ENCODE data around the gene FYCO1.

Gene FYCO1

DNA sequence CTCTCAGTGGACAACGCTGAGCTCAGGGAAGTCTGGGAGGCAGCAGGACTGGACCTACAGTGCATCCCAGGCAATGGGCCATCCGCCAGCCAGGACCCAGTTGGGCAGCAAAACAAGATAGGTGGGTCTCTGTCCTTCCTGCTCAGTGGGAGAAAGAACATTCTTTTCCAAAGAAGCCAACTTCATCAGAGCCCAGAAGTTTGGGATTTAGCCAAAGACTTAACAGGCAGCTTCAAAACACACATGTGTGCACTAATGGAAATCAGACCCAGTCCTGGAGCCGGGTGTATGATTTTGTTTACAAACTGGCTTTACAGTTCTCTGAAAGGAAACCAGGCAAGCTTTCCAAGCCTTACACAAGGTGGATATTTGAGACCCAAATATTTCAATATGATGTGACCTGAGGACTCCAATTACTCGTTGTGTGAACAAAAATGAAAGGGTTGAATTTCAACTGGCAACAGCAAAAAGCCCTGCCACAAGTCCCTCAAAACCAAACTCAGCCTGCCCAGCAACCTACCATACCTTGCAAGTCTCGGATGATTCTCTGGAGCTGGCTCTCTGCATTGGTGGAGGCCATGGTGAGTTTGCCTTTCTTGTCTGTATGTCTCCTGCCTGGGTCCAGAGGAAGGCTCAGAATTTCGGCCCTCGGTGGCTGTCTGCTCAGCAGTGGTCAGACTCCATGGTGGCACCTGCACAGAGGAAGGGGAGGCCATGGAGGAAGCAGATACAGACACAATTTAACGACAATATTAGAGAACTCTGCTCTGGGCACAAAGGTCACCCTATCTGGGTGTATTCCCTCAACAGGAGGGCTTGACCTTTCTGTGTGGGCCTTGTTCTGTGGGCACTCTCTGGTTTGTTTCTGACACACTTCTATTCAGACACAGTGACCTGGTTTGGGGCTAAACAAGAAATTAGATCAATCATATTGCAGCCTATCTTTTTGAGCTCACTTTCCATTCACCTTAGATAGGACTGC lies 11.0 kb downstream of the FYCO1 start:
- TF ChIP-seq, protein P1, sequence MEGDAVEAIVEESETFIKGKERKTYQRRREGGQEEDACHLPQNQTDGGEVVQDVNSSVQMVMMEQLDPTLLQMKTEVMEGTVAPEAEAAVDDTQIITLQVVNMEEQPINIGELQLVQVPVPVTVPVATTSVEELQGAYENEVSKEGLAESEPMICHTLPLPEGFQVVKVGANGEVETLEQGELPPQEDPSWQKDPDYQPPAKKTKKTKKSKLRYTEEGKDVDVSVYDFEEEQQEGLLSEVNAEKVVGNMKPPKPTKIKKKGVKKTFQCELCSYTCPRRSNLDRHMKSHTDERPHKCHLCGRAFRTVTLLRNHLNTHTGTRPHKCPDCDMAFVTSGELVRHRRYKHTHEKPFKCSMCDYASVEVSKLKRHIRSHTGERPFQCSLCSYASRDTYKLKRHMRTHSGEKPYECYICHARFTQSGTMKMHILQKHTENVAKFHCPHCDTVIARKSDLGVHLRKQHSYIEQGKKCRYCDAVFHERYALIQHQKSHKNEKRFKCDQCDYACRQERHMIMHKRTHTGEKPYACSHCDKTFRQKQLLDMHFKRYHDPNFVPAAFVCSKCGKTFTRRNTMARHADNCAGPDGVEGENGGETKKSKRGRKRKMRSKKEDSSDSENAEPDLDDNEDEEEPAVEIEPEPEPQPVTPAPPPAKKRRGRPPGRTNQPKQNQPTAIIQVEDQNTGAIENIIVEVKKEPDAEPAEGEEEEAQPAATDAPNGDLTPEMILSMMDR (IDR thresholded peaks at IDR 0.05; ENCODE audit: low read depth, low read length), result no peak
- in situ Hi-C loops (cut with HindIII; ENCODE audit: low sequenced_read_pairs), result no loop called here
- peak; percentile 32 for DNase-seq (ENCODE audit: low read depth, low spot score)
- no peak overlapping the region for H3K4me3 ChIP-seq (ENCODE audit: low read depth, low read length)

DNA sequence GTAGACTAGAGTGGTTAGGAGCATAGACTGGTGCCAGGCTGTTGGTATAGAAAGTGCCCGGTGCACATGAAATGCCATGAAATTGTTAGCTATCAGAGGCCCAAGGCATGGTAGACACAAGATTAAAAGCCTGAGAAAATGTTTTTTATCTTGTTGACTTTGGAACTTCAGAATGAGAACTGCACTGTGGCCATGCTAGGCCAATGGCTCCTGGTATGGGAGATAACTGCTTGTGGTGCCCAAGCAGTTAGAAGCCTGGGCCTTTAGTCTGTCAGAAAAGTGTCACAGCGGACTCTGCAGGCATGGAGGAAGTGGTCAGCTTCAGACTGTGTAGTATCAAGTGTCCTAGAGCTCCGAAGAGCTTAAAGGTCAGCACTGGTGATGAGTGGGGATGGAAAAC lies 11.9 kb downstream of the FYCO1 start:
- TF ChIP-seq, protein P1 (IDR thresholded peaks at IDR 0.05; ENCODE audit: low read depth, low read length), result no peak
- DNase-seq (ENCODE audit: low read depth, low spot score), result no peak
- in situ Hi-C loops (cut with HindIII; ENCODE audit: low sequenced_read_pairs), result no loop called here
- H3K4me3 ChIP-seq (ENCODE audit: low read depth, low read length), result no peak overlapping the region

DNA sequence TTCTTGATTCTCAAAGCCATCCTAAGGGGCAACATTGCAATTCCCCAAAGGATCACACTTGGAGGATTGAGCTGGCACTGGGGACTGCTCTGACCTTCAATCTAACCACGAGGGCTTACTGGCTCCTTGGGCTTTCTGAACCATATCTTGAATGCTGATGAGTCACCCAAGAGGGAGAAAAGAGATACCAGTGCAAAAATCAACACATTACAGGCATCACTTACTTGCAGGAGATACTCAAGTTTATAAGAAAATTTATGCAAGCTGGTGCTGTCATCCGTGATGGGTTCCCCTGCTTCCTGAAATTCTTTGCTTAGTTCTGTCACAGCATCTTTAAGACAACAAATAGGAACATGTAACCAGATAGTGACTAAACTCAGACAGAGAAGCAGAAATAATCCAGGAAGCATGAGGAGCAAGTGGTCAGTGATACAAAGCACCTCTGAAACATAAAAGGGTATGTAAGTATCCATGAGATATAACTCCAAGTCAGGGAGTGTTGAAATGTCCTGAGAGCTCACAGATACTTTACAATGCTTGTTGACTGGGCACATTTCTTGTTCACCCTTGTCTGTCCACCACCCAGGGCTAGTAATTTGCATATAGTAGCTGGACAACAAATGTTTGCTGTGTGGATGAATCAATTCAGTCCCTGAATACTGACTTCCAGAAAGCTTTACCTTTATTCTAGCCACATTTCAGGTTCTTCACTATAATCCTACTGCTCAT lies 14.1 kb downstream of the FYCO1 start:
- no peak for DNase-seq (ENCODE audit: low read depth, low spot score)
- in situ Hi-C loops (cut with HindIII; ENCODE audit: low sequenced_read_pairs), result no loop called here

DNA sequence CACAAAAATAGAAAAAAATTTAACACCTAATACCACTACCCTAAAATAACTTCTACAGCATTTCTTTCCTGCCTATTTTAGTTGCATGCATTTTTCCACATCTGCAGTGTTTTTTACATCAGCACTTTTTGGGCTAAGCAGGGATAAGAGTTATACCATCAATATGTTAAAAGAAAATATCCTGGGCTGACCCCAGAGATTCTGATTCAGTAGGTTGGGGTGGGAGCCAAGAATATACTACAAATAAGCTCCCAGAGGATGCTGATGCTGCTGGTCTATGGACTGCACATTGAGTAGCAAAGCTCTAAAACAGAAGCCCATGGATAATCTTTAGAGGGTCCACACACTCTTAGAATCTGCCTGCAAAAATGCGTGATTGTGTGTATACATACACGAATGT lies 14.8 kb downstream of the FYCO1 start:
- TF ChIP-seq, protein P1 (IDR thresholded peaks at IDR 0.05; ENCODE audit: low read depth, low read length), result no peak
- DNase-seq (ENCODE audit: low read depth, low spot score), result no peak
- in situ Hi-C loops (cut with HindIII; ENCODE audit: low sequenced_read_pairs), result no loop called here
- H3K4me3 ChIP-seq (ENCODE audit: low read depth, low read length), result no peak overlapping the region

More for the DNA sequence above, 14.1 kb downstream of the FYCO1 start:
- TF ChIP-seq, protein P1 (IDR thresholded peaks at IDR 0.05; ENCODE audit: low read depth, low read length), result no peak
- no peak overlapping the region for H3K4me3 ChIP-seq (ENCODE audit: low read depth, low read length)

DNA sequence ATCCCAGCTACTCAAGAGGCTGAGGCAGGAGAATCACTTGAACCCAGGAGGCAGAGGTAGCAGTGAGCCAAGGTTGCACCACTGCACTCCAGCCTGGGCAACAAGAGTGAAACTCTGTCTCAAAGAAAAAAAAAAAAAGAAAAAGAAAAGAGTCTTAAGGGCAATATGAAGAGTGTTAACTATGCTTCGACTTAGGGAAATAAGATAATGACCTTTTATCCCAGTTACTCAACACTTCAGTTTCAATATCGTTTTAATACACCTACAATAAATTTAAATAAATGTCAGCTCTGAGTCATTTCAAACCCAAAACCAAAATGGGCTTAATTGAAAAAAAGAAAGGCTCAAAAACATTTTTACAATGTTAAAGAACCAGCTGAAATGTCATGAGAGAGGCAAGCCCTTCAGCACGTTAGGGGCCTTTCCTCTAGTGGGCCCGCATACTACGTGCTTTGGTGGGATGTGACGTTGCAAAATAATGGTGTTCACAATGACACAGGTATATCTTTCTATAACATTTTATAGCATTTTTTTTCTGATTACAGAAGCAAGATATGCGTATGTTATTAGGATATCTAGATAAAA lies 15.3 kb downstream of the FYCO1 start:
- no peak for DNase-seq (ENCODE audit: low read depth, low spot score)
- H3K4me3 ChIP-seq (ENCODE audit: low read depth, low read length), result no peak overlapping the region
- in situ Hi-C loops (cut with HindIII; ENCODE audit: low sequenced_read_pairs), result no loop called here
- TF ChIP-seq, protein P1 (IDR thresholded peaks at IDR 0.05; ENCODE audit: low read depth, low read length), result no peak

DNA sequence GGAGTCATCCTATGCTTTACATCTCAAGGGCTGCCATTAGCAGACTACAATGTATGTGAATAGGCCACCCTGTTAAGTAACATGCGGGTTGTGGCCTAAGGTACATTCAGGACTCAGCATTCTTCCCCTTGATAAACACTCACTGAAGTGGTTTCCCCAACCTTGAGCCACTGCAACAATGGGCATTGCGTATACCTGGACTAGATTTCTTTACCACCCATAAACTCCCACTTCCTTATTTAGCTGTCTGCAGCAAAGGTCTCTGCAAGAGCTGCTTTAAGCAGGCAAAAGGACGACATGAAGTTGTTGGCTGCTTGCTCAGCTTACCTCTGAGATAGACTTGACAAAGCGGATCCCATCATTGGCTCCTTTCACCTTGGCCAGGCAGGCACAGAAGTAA lies 16.2 kb downstream of the FYCO1 start:
- no peak overlapping the region for H3K4me3 ChIP-seq (ENCODE audit: low read depth, low read length)
- TF ChIP-seq, protein P1 (IDR thresholded peaks at IDR 0.05; ENCODE audit: low read depth, low read length), result no peak
- no peak for DNase-seq (ENCODE audit: low read depth, low spot score)
- in situ Hi-C loops (cut with HindIII; ENCODE audit: low sequenced_read_pairs), result no loop called here

Measured in astrocyte of the spinal cord (primary cell).